ENCODE results near the gene PPP1R11. TPM values are rescaled to one million over a fixed set of nuclear protein-coding genes. Genes with fewer than 3 reads are reported as not detected.
"Not testable (repeated sequence)": the region's sequence is repeated elsewhere in the genome, so short reads cannot be mapped to it uniquely, and the experiment has no call there.

The PPP1R11 gene
- total RNA-seq, 2 experiments from 2014 or later, result 55.8 to 58.8 TPM

- CTCF ChIA-PET, result interaction anchor here (3.9 kb wide), 1 partner anchor 17 kb away, joined by 18 read pairs; no protein-coding TSS in a partner anchor
- POLR2A ChIA-PET, result no interaction called here
Measured at GRCh38 chr6:30113841-30114240, 46.8 kb downstream of the PPP1R11 start.

DNA sequence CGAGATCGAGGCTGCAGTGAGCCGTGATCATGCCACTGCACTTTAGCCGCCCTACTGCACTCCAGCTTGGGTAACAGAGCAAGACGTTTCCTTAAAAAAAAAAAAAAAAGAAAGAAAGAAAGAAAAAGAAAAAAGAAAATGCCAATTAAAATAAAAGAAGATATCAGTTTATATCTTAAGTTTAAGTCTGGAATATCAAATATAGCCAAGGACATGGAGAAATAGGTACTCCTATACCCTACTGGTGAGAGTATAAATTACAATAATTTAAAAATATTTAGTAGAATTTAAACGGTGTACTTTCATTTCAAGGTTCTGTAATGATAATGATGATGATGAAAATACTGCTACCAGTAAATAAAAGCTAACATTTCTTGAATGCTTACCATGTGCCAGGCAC lies 49.7 kb downstream of the PPP1R11 start:
- ChIA-PET CTCF (interaction anchor here (1.0 to 2.4 kb wide), 2 partner anchors 10 to 13 kb away, joined by 3 to 10 read pairs; no protein-coding TSS in a partner anchor), POLR2A (no interaction called here)

DNA sequence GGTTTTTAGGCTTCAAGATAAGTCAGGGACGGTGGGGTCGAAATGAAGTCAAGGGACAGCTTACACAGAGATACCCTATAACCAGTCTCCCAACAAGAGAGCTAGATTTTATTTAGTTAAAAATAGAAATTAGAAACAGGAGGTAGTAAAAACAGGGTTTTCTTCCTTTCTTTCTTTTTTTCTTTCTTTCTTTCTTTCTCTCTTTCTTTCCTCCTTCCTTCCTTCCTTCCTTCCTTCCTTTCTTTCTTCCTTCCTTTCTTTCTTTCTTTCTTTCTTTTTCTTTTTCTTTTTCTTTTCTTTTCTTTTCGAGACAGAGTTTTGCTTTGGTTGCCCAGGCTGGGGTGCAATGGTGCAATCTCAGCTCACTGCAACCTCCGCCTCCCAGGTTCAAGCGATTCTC lies 51.7 kb downstream of the PPP1R11 start:
- POLR2A ChIA-PET, result not testable (repeated sequence)
- CTCF ChIA-PET, result interaction anchor here (0.6 to 2.7 kb wide), 2 partner anchors 12 to 1323 kb away, joined by 3 to 18 read pairs; no protein-coding TSS in a partner anchor

Other genes with a start within 250 kb of the PPP1R11 start
- under 1 TPM; 0.32 to 0.59 TPM for gene HLA-G, start 239.4 kb upstream of the PPP1R11 start, total RNA-seq
- 1,000 to 10,000 TPM; 1,039 to 1,049 TPM for gene HLA-A, start 124.7 kb upstream of the PPP1R11 start, total RNA-seq
- 10 to 100 TPM; 49.6 to 52.7 TPM for gene POLR1H, start 5.9 kb upstream of the PPP1R11 start, total RNA-seq
- not detected for gene RNF39, start 8.6 kb downstream of the PPP1R11 start, total RNA-seq
- gene TRIM31, start 45.9 kb downstream of the PPP1R11 start, total RNA-seq, result not detected
- gene TRIM40, start 68.9 kb downstream of the PPP1R11 start, total RNA-seq, result not detected
- not detected for gene TRIM10, start 94.0 kb downstream of the PPP1R11 start, total RNA-seq
- gene TRIM15, start 96.3 kb downstream of the PPP1R11 start, total RNA-seq, result not detected
- gene TRIM26, start 146.2 kb downstream of the PPP1R11 start, total RNA-seq, result 10 to 100 TPM; 77.0 to 86.9 TPM

All from activated CD8-positive, alpha-beta memory T cell treated with anti-CD3 and anti-CD28 coated beads for 36 hours (primary cell).